HepG2 (cell line): ENCODE results near the gene TMEM271. TPM values are rescaled to one million over a fixed set of nuclear protein-coding genes. Genes with fewer than 3 reads are reported as not detected.

Source experiments
- ATAC-seq: fragments of 200-7000 bp; cut with Tn5 transposase; 3 replicates; pipeline ENCODE4 v1.9.1; 2020; ENCODE audit warnings: mild to moderate bottlenecking, moderate library complexity
- BruUV-seq: library from RNA; stranded (reverse); fragments of 400-500 nt; replicated peaks from 2 replicates; lab custom pipeline; 2021; lab: Mats Ljungman, UMichigan
- CTCF ChIA-PET: fragments of 300-600 bp; formaldehyde crosslinking; extraction: SDS; loops from one replicate; lab custom pipeline; 2021; ENCODE audit warnings: low total read pairs, inconsistent platforms, low intra/inter-chr PET ratio; lab: Yijun Ruan, JAX
- POLR2A ChIA-PET: fragments of 350-600 bp; sonication (Branson Sonifier 250); formaldehyde crosslinking; loops from one replicate; lab custom pipeline; 2020; ENCODE audit warnings: antibody characterized with exemption, inconsistent platforms; lab: Yijun Ruan, JAX
- DNase-seq: peaks from one replicate; pipeline ENCODE4 v3.0.0-alpha.2; 2015; ENCODE audit warnings: low spot score
- FAIRE-seq: peaks from 3 replicates; lab custom pipeline; 2011; peaks lifted over from hg19 to GRCh38; lab: Jason Lieb, UNC
- H2AFZ ChIP-seq: one replicate; pipeline ENCODE4 v1.6.1; 2011; ENCODE audit warnings: low read length, inconsistent platforms
- H3K27ac ChIP-seq: fragments of 300-600 bp; 3 replicates; pipeline ENCODE4 v1.8.0; 2011; ENCODE audit warnings: mixed run types, mild to moderate bottlenecking, mixed read lengths, low read length, inconsistent platforms; ENCODE audit not compliant: insufficient read depth; ENCODE audit errors: extremely low read length
- H3K27me3 ChIP-seq, 2 experiments: fragments of 200-600 bp in 1 of 2; 2 replicates in 1 of 2; 3 replicates in 1 of 2; pipeline versions ENCODE4 v1.6.0 to v1.8.0; 2011; ENCODE audit warnings: low read length in 2 of 2, mild to moderate bottlenecking in 2 of 2, moderate library complexity in 2 of 2, inconsistent platforms in 1 of 2; ENCODE audit not compliant: insufficient read depth in 2 of 2, control insufficient read depth in 1 of 2
- H3K36me3 ChIP-seq, 2 experiments: fragments of 200-600 bp in 1 of 2; replicated peaks in 1 of 2; 2 replicates in 1 of 2; 3 replicates in 1 of 2; pipeline versions ENCODE4 v1.5.1 to v1.8.0; 2011; ENCODE audit warnings: low read length in 2 of 2, inconsistent platforms in 1 of 2; ENCODE audit not compliant: insufficient read depth in 2 of 2, control insufficient read depth in 1 of 2
- H3K4me1 ChIP-seq: 2 replicates; pipeline ENCODE4 v1.5.1; 2012; ENCODE audit warnings: low read length, inconsistent platforms; ENCODE audit not compliant: insufficient read depth
- H3K4me2 ChIP-seq: 2 replicates; pipeline ENCODE4 v1.6.0; 2011; ENCODE audit warnings: low read depth, low read length, inconsistent platforms
- H3K4me3 ChIP-seq, 3 experiments: fragments of 200-600 bp in 1 of 3; sonication (generic), shearing (Covaris generic) in 1 of 3; replicated peaks in 1 of 3; 2 replicates each; pipeline ENCODE4 v1.5.1; 2011 to 2016; ENCODE audit warnings: low read length in 3 of 3, inconsistent platforms in 2 of 3, low read depth in 2 of 3, mild to moderate bottlenecking in 2 of 3, control low read depth in 1 of 3, mixed read lengths in 1 of 3; ENCODE audit not compliant: insufficient read depth in 1 of 3
- H3K79me2 ChIP-seq: one replicate; pipeline ENCODE4 v1.6.1; 2011; ENCODE audit warnings: low read length, inconsistent platforms; ENCODE audit not compliant: insufficient read depth
- H3K9ac ChIP-seq: 2 replicates; pipeline ENCODE4 v1.6.0; 2011; ENCODE audit warnings: mild to moderate bottlenecking, low read depth, low read length, inconsistent platforms; ENCODE audit not compliant: insufficient read depth
- H3K9me3 ChIP-seq: 2 replicates; pipeline ENCODE4 v1.5.1; 2012; ENCODE audit warnings: mild to moderate bottlenecking, low read length
- H4K20me1 ChIP-seq: 2 replicates; pipeline ENCODE4 v1.6.0; 2011; ENCODE audit warnings: inconsistent platforms, mild to moderate bottlenecking, low read length, moderate library complexity; ENCODE audit not compliant: insufficient read depth
- FOXO4 ChIP-seq: sonication (generic); formaldehyde crosslinking; conservative IDR thresholded peaks from 2 replicates; pipeline ENCODE4 v1.8.1; 2023; ENCODE audit warnings: missing genetic modification reagents
- HMG20A ChIP-seq: IDR thresholded peaks from 2 replicates; pipeline ENCODE4 v1.6.1; 2016; ENCODE audit warnings: borderline replicate concordance
- KAT2B ChIP-seq: fragments of 150-350 bp; IDR thresholded peaks from 2 replicates; pipeline ENCODE4 v1.6.1; 2014; ENCODE audit warnings: low read depth, low read length, borderline replicate concordance
- KDM5B ChIP-seq: sonication (generic); formaldehyde crosslinking; IDR thresholded peaks from 2 replicates; pipeline ENCODE4 v1.4.0; 2020; ENCODE audit warnings: missing genetic modification reagents, mild to moderate bottlenecking, borderline replicate concordance
- MED1 ChIP-seq: sonication (generic); formaldehyde crosslinking; IDR thresholded peaks from 2 replicates; pipeline ENCODE4 v1.4.0; 2020; ENCODE audit warnings: missing genetic modification reagents
- MLX ChIP-seq: IDR thresholded peaks from 2 replicates; pipeline ENCODE4 v1.6.1; 2016
- PCBP1 ChIP-seq: fragments of 200-400 bp; formaldehyde crosslinking; IDR thresholded peaks from 2 replicates; pipeline ENCODE4 v1.6.1; 2017; ENCODE audit warnings: mild to moderate bottlenecking, low read depth, low read length, borderline replicate concordance
- PTBP1 ChIP-seq: fragments of 200-400 bp; formaldehyde crosslinking; IDR thresholded peaks from 2 replicates; pipeline ENCODE4 v1.6.1; 2018; ENCODE audit warnings: low read length, low read depth; ENCODE audit not compliant: poor library complexity, severe bottlenecking
- REPIN1 ChIP-seq: sonication (generic); formaldehyde crosslinking; IDR thresholded peaks from 2 replicates; pipeline ENCODE4 v1.8.0; 2022; ENCODE audit warnings: missing genetic modification reagents, low read depth, mild to moderate bottlenecking, borderline replicate concordance
- RFX3 ChIP-seq: IDR thresholded peaks from 2 replicates; pipeline ENCODE4 v1.6.1; 2016; ENCODE audit warnings: missing biosample characterization, missing genetic modification reagents
- SP140L ChIP-seq: sonication (generic); formaldehyde crosslinking; IDR thresholded peaks from 2 replicates; pipeline ENCODE4 v1.4.0; 2020; ENCODE audit warnings: missing genetic modification reagents, borderline replicate concordance
- SRSF1 ChIP-seq: fragments of 200-400 bp; formaldehyde crosslinking; optimal IDR thresholded peaks from 2 replicates; pipeline ENCODE3; 2017; ENCODE audit warnings: mild to moderate bottlenecking, low read depth, low read length, moderate library complexity
- SUZ12 ChIP-seq: fragments of 150-350 bp; IDR thresholded peaks from 2 replicates; pipeline ENCODE4 v1.6.1; 2014; ENCODE audit warnings: low read depth, low read length
- TERF1 ChIP-seq: sonication (generic); formaldehyde crosslinking; IDR thresholded peaks from 2 replicates; pipeline ENCODE4 v1.8.0; 2022; ENCODE audit warnings: mild to moderate bottlenecking, missing genetic modification reagents, moderate library complexity
- ZFP36L1 ChIP-seq: sonication (generic); formaldehyde crosslinking; IDR thresholded peaks from 2 replicates; pipeline ENCODE4 v1.8.0; 2022; ENCODE audit warnings: mild to moderate bottlenecking, missing genetic modification reagents, moderate library complexity
- ZNF17 ChIP-seq: sonication (generic); formaldehyde crosslinking; IDR thresholded peaks from 2 replicates; pipeline ENCODE4 v1.5.0; 2020; ENCODE audit warnings: mild to moderate bottlenecking, missing genetic modification reagents
- ZNF263 ChIP-seq: sonication (generic); formaldehyde crosslinking; IDR thresholded peaks from 2 replicates; pipeline ENCODE4 v1.4.0; 2020; ENCODE audit warnings: missing genetic modification reagents
- ZNF530 ChIP-seq: sonication (generic); formaldehyde crosslinking; IDR thresholded peaks from 2 replicates; pipeline ENCODE4 v1.5.0; 2020; ENCODE audit warnings: low read depth, mild to moderate bottlenecking, missing genetic modification reagents
- ZNF552 ChIP-seq: sonication (generic); formaldehyde crosslinking; IDR thresholded peaks from 2 replicates; pipeline ENCODE4 v1.9.0; 2022; ENCODE audit warnings: missing genetic modification reagents, mild to moderate bottlenecking, borderline replicate concordance
- ZNF737 ChIP-seq: sonication (generic); formaldehyde crosslinking; IDR thresholded peaks from 2 replicates; pipeline ENCODE4 v1.5.0; 2020; ENCODE audit warnings: missing genetic modification reagents, mild to moderate bottlenecking, borderline replicate concordance
- whole genome bisulfite sequencing: methylation state at CpG from one replicate; pipeline ENCODE4 v1.1.6; 2017; ENCODE audit warnings: low lambda C conversion rate; 5-methylcytosine and 5-hydroxymethylcytosine counted together
- in situ Hi-C: cut with HindIII; loops from 2 replicates; pipeline ENCODE4 v1.10.0; 2017; ENCODE audit warnings: low pct_unique_long_range_greater_than_20kb; ENCODE audit not compliant: extremely low pct_ligation_motif_present
- intact Hi-C: fragments of 100-400 bp; cut with micrococcal nuclease; formaldehyde crosslinking; loops from one replicate; pipeline ENCODE4 v1.10.0; 2022; ENCODE audit not compliant: unreplicated experiment
- polyA plus RNA-seq, 8 experiments: library from polyadenylated mRNA; depleted of rRNA in 3 of 8; stranded (reverse) in 7 of 8; unstranded in 1 of 8; fragments of >200 nt; fragmentation: Illumina TruSeq in 4 of 8; extraction: Trizol in 4 of 8; gene quantifications; 2 replicates each; pipeline versions ENCODE4 v1.2.1 to v1.2.3, GENCODE V29; 2011 to 2016; ENCODE audit warnings: low read depth in 4 of 8, missing spikeins in 1 of 8, mixed read lengths in 1 of 8; ENCODE audit not compliant: insufficient read depth in 1 of 8
- total RNA-seq, 5 experiments: library from RNA; depleted of rRNA; stranded (reverse); fragments of >200 nt; fragmentation: Illumina TruSeq; extraction: Trizol; gene quantifications; 2 replicates each; pipeline ENCODE4 v1.2.3, GENCODE V29; 2016; ENCODE audit warnings: low read depth in 1 of 5

TMEM271 gene
- total and polyA plus RNA-seq, 2 of the 13 experiments (the other 11 are each of a cell fraction or from before 2014, with no cell fraction given) = not detected

GRCh38 chr4:608236-608635 is 32.1 kb upstream of the TMEM271 start:
- ATAC-seq (no peak), FAIRE-seq (no peak), DNase-seq (no peak)
- peaks cover 8 to 67% of the 10 kb centered on the region in 2 experiments for H3K27me3 ChIP-seq
- H2AFZ ChIP-seq = no peak overlapping the region
- intact Hi-C loops = loop anchor here (10.0 kb wide), 1 partner anchor 113 kb away; the partner anchor contains the start of genes PIGG and ZNF721
- no peaks in the 10 kb centered on the region for H3K79me2 ChIP-seq
- H3K9ac ChIP-seq = no peak overlapping the region
- no peaks in the 10 kb centered on the region for H3K4me1 ChIP-seq
- H3K36me3 ChIP-seq = no peaks in the 10 kb centered on the region
- 3% methylated on average over 4 of the region's 7 CpGs for WGBS
- H3K4me2 ChIP-seq = no peak overlapping the region
- ChIA-PET CTCF (no interaction called here), POLR2A (no interaction called here)
- H3K27ac ChIP-seq = no peak overlapping the region
- TF ChIP-seq ZNF552 (CRISPR knock-in tag) (no peak), ZNF263 (CRISPR knock-in tag) (no peak), FOXO4 (CRISPR knock-in tag) (no peak), PCBP1 (no peak), SRSF1 (no peak), ZNF737 (no peak), KDM5B (CRISPR knock-in tag) (no peak), SUZ12 (no peak), ZFP36L1 (CRISPR knock-in tag) (no peak), MLX (CRISPR knock-in tag) (no peak), MED1 (CRISPR knock-in tag) (no peak), PTBP1 (no peak), TERF1 (CRISPR knock-in tag) (no peak), REPIN1 (no peak), RFX3 (CRISPR knock-in tag) (no peak), ZNF530 (CRISPR knock-in tag) (no peak), ZNF17 (CRISPR knock-in tag) (no peak), HMG20A (CRISPR knock-in tag) (no peak), SP140L (CRISPR knock-in tag) (no peak), KAT2B (no peak)
- no TSS peak for BruUV-seq
- in situ Hi-C loops = no loop called here
- no peaks in the 10 kb centered on the region for H4K20me1 ChIP-seq
- peaks cover 5% of the 10 kb centered on the region; the same call in 1 of the 2 replicates for H3K9me3 ChIP-seq
- H3K4me3 ChIP-seq = no peak overlapping the region
